GM12878 (cell line): ENCODE data around the gene TRPM7. TPM values are rescaled to one million over a fixed set of nuclear protein-coding genes. Genes with fewer than 3 reads are reported as not detected.

Source experiments
- BACH1 ChIP-seq: fragments of 450-650 bp; IDR thresholded peaks from 2 replicates; pipeline ENCODE4 v1.6.1; 2017; ENCODE audit warnings: mild to moderate bottlenecking, borderline replicate concordance
- CEBPB ChIP-seq, 2 experiments: fragments of 150-350 bp in 1 of 2; IDR thresholded peaks; 2 replicates each; pipeline ENCODE4 v1.6.1; 2012 to 2014; ENCODE audit warnings: low read depth in 2 of 2, low read length in 2 of 2, borderline replicate concordance in 1 of 2, inconsistent platforms in 1 of 2
- CHD1 ChIP-seq: IDR thresholded peaks from 2 replicates; pipeline ENCODE4 v1.6.1; 2012; ENCODE audit warnings: low read depth, low read length, improper control_type of control experiment
- CHD2 ChIP-seq: IDR thresholded peaks from 2 replicates; pipeline ENCODE4 v1.6.1; 2011; ENCODE audit warnings: low read depth, low read length, improper control_type of control experiment, borderline replicate concordance
- ELK1 ChIP-seq: IDR thresholded peaks from 2 replicates; pipeline ENCODE4 v1.6.1; 2012; ENCODE audit warnings: low read depth, low read length, improper control_type of control experiment
- GATAD2B ChIP-seq: fragments of 450-650 bp; conservative IDR thresholded peaks from 2 replicates; pipeline ENCODE4 v1.6.1; 2017; ENCODE audit warnings: low read depth, mild to moderate bottlenecking, moderate library complexity
- LARP7 ChIP-seq: fragments of 450-650 bp; IDR thresholded peaks from 2 replicates; pipeline ENCODE4 v1.6.1; 2017; ENCODE audit warnings: mild to moderate bottlenecking
- NRF1 ChIP-seq: conservative IDR thresholded peaks from 2 replicates; pipeline ENCODE4 v1.6.1; 2011; ENCODE audit warnings: mild to moderate bottlenecking, low read depth, low read length, improper control_type of control experiment
- POU2F2 ChIP-seq: IDR thresholded peaks from 3 replicates; pipeline ENCODE4 v1.6.1; 2011; ENCODE audit warnings: low read depth, mild to moderate bottlenecking, low read length, borderline replicate concordance
- RUNX3 ChIP-seq: IDR thresholded peaks from 2 replicates; pipeline ENCODE4 v1.6.1; 2012; ENCODE audit warnings: low read length, inconsistent platforms
- SMARCA5 ChIP-seq: fragments of 450-650 bp; IDR thresholded peaks from 2 replicates; pipeline ENCODE4 v1.6.1; 2017; ENCODE audit warnings: mild to moderate bottlenecking
- SMC3 ChIP-seq: IDR thresholded peaks from 2 replicates; pipeline ENCODE4 v1.6.1; 2011; ENCODE audit warnings: low read length, improper control_type of control experiment, borderline replicate concordance
- SREBF1 ChIP-seq: IDR thresholded peaks from 2 replicates; pipeline ENCODE4 v1.6.1; 2012; ENCODE audit warnings: mild to moderate bottlenecking, low read length
- SUZ12 ChIP-seq: fragments of 200-600 bp; sonication (generic); IDR thresholded peaks from one replicate; pipeline ENCODE4 v1.6.1; 2018; ENCODE audit warnings: antibody characterized with exemption, mild to moderate bottlenecking; ENCODE audit not compliant: unreplicated experiment
- TAF1 ChIP-seq: IDR thresholded peaks from 2 replicates; pipeline ENCODE4 v1.6.1; 2011; ENCODE audit warnings: mild to moderate bottlenecking, low read depth, low read length, borderline replicate concordance
- WRNIP1 ChIP-seq: IDR thresholded peaks from 2 replicates; pipeline ENCODE4 v1.6.1; 2011; ENCODE audit warnings: low read depth, low read length, improper control_type of control experiment, borderline replicate concordance
- YY1 ChIP-seq: IDR thresholded peaks from 2 replicates; pipeline ENCODE4 v1.6.1; 2011; ENCODE audit warnings: low read depth, mild to moderate bottlenecking, low read length
- ZNF207 ChIP-seq: fragments of 450-650 bp; IDR thresholded peaks from 2 replicates; pipeline ENCODE4 v1.6.1; 2014; ENCODE audit warnings: antibody characterized with exemption, mild to moderate bottlenecking, borderline replicate concordance
- ZNF217 ChIP-seq: fragments of 450-650 bp; IDR thresholded peaks from 2 replicates; pipeline ENCODE4 v1.6.1; 2017; ENCODE audit warnings: antibody characterized with exemption, mild to moderate bottlenecking
- ZNF687 ChIP-seq: fragments of 450-650 bp; IDR thresholded peaks from 2 replicates; pipeline ENCODE4 v1.6.1; 2017; ENCODE audit warnings: mild to moderate bottlenecking, moderate library complexity
- polyA plus RNA-seq, 11 experiments: library from polyadenylated mRNA; depleted of rRNA in 4 of 11; unstranded in 6 of 11; stranded (reverse) in 5 of 11; fragments of >200 nt; fragmentation: Nextera tagmentation in 4 of 11; fragmentation: Illumina TruSeq in 1 of 11; extraction: Ambion mirVana in 4 of 11; extraction: Trizol in 1 of 11; gene quantifications; 1 replicate in 1 of 11; 2 replicates in 10 of 11; pipeline versions ENCODE4 v1.2.1 to v1.2.3, GENCODE V29; 2011 to 2016; ENCODE audit warnings: inconsistent platforms in 2 of 11, missing spikeins in 2 of 11, low read depth in 1 of 11
- total RNA-seq, 4 experiments: library from RNA; depleted of rRNA in 3 of 4; stranded (reverse); fragments of >200 nt in 3 of 4; fragmentation: Illumina TruSeq in 1 of 4; extraction: Trizol in 1 of 4; gene quantifications; 2 replicates each; pipeline versions ENCODE4 v1.2.1 to v1.2.3, GENCODE V29; 2013 to 2021

The TRPM7 gene
- total and polyA plus RNA-seq, 10 of the 15 experiments (the other 5 are each of a cell fraction or from before 2014, with no cell fraction given), result 4.5 to 49.7 (median 22.5) TPM

- TF ChIP-seq ELK1 (no peak), BACH1 (peak; percentile 88), SMARCA5 (peak; percentile 90), TAF1 (peak; percentile 84), ZNF217 (peak; percentile 55; the same call in 1 of the 2 replicates), POU2F2 (peak; percentile 69), GATAD2B (peak; percentile 78), RUNX3 (peak; percentile 22; the same call in 1 of the 2 replicates), YY1 (peak; percentile 15; the same call in 1 of the 2 replicates), NRF1 (peak; percentile 67), LARP7 (peak; percentile 54), SREBF1 (no peak), CEBPB (IDR thresholded peaks at IDR 0.05; ENCODE audit: borderline replicate concordance in 1 of 2, low read depth in 2 of 2, low read length in 2 of 2) (peak in 1 of 2 experiments; percentile 63; a peak in 1 of 4 replicates), SUZ12 (no peak), ZNF687 (peak; percentile 97), SMC3 (no peak), ZNF207 (peak; percentile 73), CHD2 (peak; percentile 19; the same call in 1 of the 2 replicates), CHD1 (peak; percentile 58; the same call in 1 of the 2 replicates), WRNIP1 (no peak)
These were observed at the start of gene TRPM7 (continued) for GRCh38 chr15:50686469-50687301.
